ENCODE results near the gene TMEM131.

Gene TMEM131

DNA sequence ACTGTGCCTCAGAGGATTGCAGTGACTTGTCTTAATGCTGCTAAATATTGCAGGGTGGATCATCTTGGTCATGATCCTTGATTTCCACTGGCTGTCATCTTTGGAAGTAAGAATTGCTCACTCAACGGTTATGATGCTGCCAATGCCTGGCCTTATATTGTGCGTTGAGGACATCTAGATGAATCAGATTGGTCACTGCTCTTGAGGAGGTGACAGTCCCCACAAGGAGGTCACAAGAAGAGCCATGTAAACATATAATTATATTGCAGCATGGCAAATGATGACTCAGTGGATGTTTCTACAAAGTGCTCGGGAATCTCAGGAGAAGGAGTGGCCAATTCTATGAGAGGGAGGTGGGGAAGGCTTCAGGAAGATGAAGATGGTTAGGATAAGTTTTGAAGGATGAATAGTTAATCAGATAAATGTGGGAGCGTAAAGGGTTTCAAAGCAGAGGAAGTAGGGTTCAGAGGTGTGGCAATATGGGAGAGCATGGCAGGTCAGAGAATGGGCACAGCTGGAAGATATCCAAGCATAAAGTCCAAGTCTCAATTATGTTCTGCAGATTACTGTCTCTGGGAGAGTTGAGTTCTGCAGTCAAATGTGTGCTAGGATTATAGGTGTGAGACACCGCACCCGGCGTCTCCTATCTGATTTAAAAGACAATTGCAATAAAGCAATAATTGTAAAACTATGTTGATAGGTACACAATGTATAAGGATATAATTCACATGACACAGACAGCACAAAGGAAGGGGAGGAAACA, 21.3 kb upstream of the TMEM131 start:
- DNase-seq: no peak

DNA sequence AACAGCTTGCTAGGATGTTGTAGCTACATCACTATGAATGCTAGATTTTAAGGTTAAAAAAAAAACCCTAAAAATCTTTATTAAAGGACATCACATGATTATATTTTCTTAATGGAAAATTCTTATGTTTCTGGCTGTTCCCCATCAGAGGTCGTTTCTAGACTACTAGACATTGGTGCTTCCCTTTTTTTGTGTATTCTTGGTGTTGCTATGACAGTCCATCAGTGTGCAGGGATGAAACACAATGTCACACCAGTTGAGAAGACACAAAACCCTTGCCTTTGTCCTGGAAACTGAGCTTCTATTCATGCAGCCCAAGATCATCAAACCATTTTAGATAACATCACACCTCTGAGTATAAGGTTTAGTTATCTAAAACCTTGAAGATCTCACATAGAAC, 19.9 kb upstream of the TMEM131 start:
- DNase-seq: no peak

DNA sequence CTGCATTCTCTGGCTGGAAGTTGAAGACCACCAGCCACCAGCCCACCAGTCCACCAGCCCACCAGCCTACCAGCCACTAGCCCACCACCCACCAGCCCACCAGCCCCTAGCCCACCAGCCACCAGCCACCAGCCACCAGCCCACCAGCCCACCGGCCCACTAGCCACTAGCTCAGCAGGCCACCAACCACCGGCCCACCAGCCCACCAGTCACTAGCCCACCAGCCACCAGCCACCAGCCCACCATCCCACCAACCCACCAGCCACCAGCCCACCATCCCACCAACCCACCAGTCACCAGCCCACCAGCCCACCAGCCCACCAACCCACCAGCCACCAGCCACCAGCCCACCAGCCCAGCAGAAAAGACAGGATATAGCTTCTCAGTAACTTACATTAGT, 18.6 kb upstream of the TMEM131 start:
- no peak for DNase-seq

DNA sequence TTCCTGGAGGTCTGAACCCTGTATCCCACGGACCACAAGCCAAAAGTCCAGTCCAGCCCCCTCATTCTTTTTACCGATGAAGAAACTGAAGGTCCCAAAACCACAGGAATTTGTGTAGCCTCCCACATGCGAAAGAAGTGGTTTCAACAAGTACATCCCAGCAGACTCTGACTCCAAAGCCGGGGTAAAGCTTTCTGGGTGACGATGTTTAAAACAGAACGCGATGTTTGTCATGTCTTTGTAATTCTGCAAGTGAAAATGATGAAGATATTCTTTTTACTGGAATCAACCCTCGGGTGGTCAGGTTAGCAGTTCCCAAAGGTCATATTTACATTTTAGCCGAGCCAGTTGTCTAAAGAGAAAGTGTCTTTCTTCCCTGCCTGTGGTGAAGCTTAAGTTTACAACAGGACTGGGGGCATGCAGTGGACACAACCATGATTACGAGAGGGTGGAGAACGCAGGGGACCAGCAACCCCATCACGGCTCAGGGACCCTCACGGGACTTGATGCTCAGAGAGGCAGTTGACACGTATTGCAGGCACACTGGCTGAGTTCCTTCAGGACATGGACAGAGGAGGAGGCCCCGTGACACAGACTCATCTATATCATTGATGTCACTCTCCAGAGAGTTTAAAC, 17.8 kb upstream of the TMEM131 start:
- DNase-seq: no peak

DNA sequence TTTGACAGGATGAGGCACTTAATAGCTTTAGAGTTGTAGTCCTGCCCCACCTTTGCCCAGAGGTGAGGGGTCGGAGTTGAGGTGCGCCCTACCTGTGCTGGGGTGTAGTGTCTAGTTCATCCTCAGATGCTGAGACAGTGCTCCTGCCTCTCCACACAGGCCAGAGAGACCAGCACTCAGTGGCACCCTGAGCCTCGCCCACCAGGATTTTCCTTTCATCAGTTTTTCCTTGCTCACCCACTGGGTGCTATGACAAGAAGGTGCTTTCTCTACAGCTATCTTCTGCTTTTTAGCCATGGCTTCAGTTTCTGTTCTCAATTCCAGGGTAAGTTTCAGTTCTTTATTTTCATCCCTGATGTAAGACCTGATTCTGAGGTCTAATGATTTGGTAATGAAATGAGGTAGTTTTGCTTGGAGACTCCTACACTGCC, 16.8 kb upstream of the TMEM131 start:
- no peak for DNase-seq

DNA sequence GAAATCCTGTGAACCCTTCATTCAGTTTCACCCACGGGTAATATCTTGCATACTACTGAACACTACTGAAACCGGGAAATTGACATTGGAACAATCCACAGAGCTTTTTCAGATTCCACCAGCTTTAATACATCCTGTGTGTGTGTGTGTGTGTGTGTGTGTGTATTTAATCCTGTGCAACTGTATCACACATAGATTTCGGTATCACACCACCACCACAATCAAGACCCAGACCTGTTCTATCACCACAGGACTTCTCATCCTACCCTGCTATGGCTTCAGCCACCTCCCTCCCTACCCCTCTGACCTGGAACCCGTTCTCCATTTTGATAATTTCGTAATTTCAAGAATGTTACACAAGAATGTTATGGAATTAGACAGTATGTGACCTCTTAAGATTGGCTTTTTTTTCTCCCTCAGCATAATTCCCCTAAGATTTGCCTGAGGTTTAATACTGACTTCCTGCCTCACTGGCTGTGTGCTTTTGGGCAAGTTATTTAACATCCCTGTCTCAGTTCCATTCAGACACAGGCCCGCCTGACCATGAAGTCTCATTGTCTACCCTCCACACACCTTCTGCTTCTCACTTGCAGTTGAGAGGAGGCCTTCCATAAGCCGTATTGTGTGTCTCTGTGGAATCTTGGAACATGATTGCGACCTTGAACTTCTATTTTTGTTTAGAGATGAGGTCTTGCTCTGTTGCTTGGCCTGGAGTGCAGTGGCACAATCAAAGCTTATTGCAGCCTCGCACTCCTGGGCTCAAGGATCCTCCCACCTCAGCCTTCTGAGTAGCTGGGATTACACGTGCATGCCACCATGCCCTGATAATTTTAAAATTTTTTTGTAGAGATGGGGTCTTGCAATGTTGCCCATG, 14.4 kb upstream of the TMEM131 start:
- DNase-seq: no peak

DNA sequence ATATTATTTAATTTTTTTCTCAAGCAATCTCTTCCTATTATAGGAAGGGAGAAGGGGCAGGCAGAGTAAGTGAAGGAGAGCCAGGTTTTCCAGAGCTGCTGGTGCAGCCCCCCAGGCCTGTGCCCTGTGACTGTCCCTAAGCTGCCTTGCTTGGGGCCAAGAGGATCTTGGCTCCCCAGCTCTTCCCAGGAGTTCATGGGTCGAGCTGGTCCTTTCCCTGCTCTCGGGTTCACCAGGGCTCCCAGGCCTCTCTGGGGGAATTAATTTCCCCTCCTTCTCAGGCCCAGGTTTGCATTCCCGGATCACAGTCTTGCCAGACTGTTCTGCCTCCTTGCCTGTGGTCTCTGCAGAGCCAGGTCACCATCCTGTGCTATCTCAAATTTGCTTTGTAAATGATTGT, 12.7 kb upstream of the TMEM131 start:
- DNase-seq: no peak

DNA sequence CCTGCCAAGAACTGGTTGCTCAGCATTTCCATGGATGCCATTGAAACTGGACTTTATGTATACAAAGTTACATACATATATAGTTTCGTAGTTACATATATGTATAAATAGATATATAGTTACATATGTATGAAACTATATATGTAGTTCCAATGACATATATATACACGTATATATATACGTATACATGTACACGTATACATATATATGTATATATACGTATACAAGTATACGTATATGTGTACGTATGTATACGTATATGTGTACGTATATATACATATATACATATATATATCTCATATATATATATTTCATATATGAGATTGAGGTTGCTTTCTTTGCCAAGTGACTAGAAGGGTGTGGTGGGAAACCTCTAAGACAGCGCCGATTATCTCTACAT, 10.6 kb upstream of the TMEM131 start:
- no peak for DNase-seq

DNA sequence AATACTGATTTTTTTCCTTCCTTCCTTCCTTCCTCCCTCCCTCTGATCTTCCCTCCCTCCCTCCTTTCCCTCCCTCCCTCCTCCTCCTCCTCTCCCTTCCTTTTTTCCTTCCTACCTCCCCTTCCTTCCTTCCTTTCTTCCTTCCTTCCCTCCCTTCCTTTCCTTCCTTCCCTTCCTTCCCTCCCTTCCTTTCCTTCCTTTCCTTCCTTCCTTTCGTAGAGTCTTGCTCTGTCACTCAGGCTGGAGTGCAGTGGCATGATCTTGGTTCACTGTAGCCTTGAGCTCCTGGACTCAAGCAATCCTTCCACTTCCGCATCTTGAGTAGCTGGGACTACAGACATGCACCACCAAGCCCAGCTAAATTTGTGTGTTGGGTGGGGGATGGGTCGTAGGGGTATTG, 8.9 kb upstream of the TMEM131 start:
- DNase-seq: no peak

DNA sequence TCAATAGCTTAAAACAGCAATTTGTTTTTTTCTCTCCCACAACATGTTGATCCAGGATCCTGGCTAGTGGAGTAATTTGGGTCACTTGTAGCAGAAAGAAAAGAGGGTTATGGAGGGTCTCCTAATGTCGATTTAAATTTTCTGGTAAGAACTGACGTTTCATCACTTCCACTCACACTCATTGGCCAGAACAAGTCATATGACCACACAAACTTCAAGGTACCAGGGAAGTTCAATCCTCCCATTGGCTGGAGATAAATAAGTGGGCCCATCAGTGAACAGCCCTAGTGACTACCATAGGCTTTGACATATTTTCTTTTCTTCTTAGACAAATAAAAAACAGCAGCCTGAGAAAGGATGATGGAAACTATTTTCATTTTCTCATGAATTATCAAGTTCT, 8.3 kb upstream of the TMEM131 start:
- no peak for DNase-seq

DNA sequence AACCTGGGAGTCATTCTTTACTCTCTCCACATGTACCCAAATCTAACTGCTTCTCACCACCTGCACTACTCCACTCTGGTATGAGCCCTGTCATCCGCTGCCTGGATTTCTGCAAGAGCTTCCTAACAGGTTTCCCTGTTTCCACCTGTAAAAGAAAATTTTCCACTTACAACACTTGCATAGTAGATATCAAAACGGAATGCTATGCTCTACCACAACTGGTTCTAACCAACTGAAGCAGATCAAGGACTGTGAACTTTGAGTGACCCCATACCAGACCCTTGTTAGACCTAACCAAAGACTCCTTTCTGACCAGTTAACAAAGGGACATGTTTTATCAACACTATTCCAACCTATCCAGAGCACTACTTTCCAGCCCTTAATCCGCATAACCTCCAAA, 3.8 kb upstream of the TMEM131 start:
- DNase-seq: no peak

DNA sequence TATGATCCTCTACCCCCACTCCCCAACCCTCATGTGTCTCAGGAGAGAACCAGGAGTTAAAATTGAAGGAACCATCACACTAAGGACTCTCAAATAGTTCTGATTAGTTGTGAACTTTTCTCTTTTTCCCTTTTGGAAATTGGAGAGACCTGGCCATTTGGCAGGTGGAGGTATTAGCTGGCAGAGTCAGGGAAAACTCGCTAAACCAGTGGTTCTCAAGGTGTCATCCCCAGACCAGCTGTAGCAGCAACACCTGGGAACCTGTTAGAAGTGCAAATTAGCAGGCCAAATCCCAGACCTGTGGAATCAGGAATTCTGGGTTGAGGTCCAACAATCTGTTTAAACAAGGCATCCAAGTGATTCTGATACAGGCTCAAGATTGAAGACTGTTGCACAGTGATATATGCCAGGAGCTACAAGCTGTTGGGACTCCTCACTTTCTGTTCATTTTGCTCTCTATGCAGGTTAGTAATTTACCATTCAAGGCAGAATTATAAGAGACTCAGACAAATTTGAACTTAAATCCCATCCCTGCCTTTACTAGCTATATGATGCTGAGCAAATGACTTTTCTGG, 2.8 kb upstream of the TMEM131 start:
- no peak for DNase-seq

DNA sequence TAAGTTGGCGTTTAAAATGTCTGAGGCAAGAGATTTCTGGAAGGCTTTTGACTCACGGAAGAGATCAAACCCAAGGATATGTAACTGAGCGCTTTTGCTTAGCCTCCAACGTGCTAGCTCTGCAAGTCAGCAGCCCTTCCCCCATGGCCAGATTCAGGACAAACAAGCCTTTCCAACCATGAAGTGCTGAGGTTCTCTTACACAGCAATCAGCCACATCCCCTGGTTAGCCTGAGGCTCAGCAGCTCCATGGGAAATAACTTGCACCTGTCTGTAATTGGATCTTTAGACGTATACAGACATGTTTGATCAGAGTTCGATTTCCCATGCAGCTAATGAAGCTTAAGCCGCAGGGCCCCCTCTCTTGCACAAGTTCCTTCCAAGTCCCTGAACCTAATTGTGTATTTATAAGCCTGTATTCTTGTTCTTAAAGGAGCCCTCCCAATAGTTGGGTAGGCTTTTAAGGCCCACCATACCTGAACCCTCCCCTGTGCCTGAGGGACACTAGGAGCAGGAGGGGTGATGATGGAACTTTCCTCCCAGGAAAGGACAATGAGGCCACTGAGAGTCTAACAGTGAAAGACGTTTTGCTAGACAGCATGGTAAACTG, 2.1 kb upstream of the TMEM131 start:
- DNase-seq: peak; percentile 74

DNA sequence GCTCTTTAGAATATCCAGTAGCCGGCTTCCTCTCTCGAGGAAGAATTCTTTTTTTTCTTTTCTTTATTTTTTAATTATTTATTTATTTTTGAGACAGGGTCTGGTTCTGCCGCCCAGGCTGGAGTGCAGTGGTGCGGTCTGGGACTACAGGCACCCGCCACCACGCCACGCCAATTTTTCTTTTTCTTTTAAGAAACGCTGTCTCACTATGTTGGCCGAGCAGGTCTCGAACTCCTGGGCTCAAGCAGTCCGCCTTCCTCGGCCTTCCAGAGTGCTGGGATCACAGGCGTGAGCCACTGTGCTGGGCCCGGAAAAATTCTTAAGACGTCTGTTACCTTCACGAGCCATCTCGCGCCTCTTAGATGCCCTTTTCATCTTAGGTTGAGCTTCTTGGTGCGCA, 931 bp upstream of the TMEM131 start:
- DNase-seq: no peak

DNA sequence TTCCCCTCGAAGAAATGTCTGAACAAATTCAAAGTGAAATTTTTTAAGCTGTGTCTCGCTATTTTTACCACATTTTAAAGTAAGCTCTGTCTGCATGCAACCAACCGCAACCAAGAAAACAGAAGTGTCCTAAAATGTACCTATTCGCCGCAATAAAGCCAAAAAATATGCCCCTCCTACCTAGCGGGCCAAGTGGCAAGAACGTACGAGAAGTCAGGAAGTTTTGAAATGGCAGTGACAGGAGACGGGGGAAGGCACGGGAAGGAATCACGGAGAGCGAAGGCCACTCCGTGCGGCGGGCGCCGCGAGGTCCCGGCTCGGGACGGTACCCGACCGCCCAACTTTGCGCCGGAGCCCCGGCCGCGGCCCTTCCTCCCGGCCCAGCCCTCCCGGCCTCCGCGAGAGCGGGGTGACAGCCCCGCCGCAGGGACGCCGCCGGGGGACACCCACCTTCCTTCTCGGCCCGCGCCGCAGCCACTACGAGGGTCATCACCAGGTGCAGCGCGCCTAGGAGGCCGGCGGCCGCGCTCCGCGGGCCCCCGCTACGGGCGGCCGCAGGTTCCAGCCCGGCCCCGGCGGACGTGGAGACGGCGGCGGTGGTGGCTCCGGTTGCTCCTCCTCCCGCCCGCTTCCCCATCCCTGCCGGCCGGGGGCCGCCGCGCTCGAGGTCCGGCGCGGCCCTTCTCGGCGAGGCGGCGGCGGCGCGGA, 568 bp downstream of the TMEM131 start:
- DNase-seq: no peak

DNA sequence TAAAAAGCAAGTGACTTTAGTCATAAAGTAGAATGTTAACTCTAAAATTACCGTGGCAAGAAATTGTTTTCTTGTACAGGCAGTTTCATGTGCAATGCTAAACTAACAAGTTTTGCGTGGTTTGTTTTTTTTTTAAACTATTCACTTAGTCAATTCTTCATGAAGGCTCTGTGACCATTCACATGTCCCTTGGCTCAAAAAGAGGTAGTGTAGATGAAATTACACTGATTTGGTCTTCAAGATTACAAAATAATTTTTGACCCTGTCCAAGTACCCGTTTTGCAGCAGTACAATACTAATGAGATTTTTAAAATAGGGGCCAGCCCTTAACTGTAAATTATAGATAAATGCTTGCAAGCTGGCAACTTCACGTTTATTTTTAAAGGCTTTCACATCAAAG, 1.3 kb downstream of the TMEM131 start:
- DNase-seq: no peak

DNA sequence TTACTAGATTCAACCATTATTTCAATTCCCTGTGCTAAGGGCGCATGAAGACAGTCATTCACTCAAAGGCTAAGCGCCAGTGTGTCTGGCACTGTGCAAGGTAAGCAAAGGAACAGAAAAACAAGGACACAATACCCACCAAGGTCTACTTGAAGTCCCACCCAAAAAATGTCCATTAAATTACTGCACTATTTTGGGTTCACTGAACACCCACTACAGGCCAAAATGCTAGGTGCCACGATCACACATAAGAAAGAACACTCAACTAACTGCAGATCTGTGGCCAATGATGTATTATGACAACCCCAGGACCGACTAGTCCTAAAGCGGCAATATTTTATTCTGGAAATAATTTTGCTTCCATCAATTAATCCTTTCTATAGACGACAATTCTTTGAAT, 1.8 kb downstream of the TMEM131 start:
- no peak for DNase-seq

DNA sequence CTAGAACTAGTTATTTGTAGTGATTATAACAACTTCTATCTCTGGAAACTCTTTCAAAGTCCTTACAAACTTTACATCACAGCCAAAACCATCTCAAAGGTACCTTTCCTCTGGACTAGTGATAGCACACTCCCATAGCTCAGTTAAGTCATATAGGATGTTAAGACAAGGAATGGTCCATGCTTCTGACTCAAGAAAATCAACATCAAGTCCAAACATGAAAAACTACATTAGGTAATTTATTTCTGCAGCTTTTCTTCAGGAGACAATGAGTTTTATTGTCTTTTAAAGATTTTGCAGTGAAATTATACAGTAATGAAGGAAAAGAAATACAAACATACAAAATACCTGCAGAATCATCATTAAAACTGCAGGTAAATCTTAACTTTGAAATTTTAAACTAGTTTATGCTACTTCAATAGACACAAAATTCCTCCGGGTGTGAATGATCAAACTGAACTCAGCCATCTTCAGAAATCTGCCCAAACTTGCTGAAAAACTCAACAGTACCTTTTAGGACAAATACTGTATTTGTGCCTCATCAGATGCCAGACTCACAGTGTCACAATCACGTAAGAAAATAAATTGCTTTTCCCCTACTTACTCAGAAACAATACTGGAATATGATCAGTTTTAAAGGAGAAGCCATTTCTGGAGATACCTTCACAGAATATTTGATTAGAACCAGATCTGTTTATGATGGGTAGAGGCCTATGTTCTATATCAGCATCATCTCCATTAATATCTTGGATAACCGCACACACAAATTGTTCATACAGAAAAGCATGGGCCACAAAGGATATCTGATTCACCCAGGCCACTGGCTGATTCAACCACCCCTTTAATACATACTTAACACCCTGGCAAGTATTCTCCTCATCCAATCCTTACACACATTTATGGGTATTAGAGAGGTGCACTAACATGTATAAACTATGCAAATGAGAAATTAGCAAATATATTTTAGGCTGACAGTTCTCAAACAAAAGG, 2.6 kb downstream of the TMEM131 start:
- DNase-seq: no peak

DNA sequence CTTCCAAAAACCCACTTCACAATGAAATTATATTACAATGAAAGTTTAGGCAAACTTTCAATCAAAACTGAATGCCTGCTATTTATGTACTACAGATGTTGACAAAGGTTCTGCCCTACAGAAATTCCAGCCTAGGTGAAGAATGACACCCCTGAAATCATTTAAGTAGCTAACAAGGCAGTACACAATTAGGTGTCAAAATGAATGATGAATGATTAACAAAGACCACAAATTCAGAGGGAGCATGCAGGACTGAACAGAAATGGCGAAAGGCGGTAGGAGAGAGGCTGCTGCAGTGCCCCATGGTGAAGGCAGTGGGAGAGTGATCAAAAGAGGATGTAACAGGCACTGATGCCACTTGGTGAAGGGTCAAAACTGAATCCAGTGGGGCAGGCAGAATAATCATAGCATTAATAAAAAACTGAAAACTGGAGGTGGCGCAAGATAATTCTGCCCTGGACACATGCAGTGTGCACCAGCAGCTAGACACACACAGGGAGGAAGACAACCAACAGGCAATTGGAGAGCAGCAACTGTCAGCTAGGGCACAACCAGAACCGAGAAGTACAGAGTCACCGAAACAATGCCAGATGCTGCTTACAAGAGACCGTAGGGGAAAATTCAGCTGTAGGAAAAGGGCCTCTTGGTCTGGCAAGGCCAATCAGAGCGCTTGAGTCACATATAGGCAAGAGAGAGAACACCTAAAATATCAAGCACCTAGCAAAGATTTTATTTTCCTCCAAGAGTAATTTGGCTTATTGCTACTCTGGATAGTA, 4.5 kb downstream of the TMEM131 start:
- DNase-seq: no peak

DNA sequence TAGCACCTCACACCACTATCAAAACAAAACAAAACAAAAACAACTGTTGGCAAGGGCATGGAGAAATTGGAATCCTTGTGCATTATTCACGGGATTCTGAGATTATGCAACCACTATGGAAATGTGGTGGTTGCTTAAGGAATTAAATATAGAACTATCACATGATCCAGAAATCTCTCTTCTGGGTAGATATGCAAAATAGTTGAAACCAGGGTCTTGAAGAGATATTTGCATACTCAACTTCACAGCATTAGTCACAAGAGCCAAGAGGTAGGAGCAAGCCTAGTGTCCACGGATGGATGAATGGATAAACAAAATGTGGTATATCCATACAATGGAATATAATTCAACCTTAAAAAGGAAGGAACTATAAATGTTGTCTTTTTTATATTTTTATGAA, 7.0 kb downstream of the TMEM131 start:
- DNase-seq: no peak
